HG03159 (cell line): ENCODE measurements around the gene MOV10L1.
"Not testable (repeated sequence)": the region's sequence is repeated elsewhere in the genome, so short reads cannot be mapped to it uniquely, and the experiment has no call there.

Experiments
- ATAC-seq: cut with Tn5 transposase; IDR thresholded peaks from one replicate; pipeline ENCODE4 v1.9.1; 2021; ENCODE audit warnings: mild to moderate bottlenecking, moderate library complexity; ENCODE audit not compliant: unreplicated experiment

The MOV10L1 gene

GRCh38 chr22:50131894-50132293 is 42.1 kb downstream of the MOV10L1 start:
- no peak for ATAC-seq

- no peak for ATAC-seq
Observed at GRCh38 chr22:50134481-50134880, 44.7 kb downstream of the MOV10L1 start.

GRCh38 chr22:50136581-50137015 is 46.8 kb downstream of the MOV10L1 start:
- ATAC-seq, result no peak

GRCh38 chr22:50137277-50137676 is 47.5 kb downstream of the MOV10L1 start:
- ATAC-seq, result not testable (repeated sequence)

- ATAC-seq, result no peak
Observed at GRCh38 chr22:50138041-50138440, 48.2 kb downstream of the MOV10L1 start.

GRCh38 chr22:50138988-50139387 is 49.2 kb downstream of the MOV10L1 start:
- ATAC-seq, result no peak

- ATAC-seq, result no peak
Observed at GRCh38 chr22:50139843-50140415, 50.1 kb downstream of the MOV10L1 start.

GRCh38 chr22:50140615-50141014 is 50.8 kb downstream of the MOV10L1 start:
- no peak for ATAC-seq

- no peak for ATAC-seq
Observed at GRCh38 chr22:50141462-50141861, 51.7 kb downstream of the MOV10L1 start.

- ATAC-seq, result no peak
Observed at GRCh38 chr22:50141891-50142363, 52.1 kb downstream of the MOV10L1 start.

- no peak for ATAC-seq
Observed at GRCh38 chr22:50143096-50143495, 53.3 kb downstream of the MOV10L1 start.

- ATAC-seq, result no peak
Observed at GRCh38 chr22:50144005-50144614, 54.3 kb downstream of the MOV10L1 start.

GRCh38 chr22:50145721-50146438 is 56.1 kb downstream of the MOV10L1 start:
- ATAC-seq, result no peak

GRCh38 chr22:50146439-50147238 is 56.8 kb downstream of the MOV10L1 start:
- no peak for ATAC-seq

GRCh38 chr22:50147258-50148165 is 57.7 kb downstream of the MOV10L1 start:
- ATAC-seq, result not testable (repeated sequence)

GRCh38 chr22:50148166-50148500 is 58.3 kb downstream of the MOV10L1 start:
- ATAC-seq, result no peak

- no peak for ATAC-seq
Observed at GRCh38 chr22:50148991-50149721, 59.4 kb downstream of the MOV10L1 start.

- no peak for ATAC-seq
Observed at GRCh38 chr22:50150161-50151129, 60.6 kb downstream of the MOV10L1 start.
